HEK293 (cell line): ENCODE data around the gene STON2.

Experiments used
- CTCF ChIA-PET: fragments of 350-600 bp; formaldehyde crosslinking; extraction: SDS; loops from one replicate; lab custom pipeline; 2021; ENCODE audit warnings: antibody characterized with exemption; lab: Yijun Ruan, JAX
- POLR2A ChIA-PET: fragments of 300-600 bp; formaldehyde crosslinking; extraction: SDS; loops from one replicate; lab custom pipeline; 2020; ENCODE audit warnings: antibody characterized with exemption, inconsistent platforms; lab: Yijun Ruan, JAX
- H3K27ac ChIP-seq: fragments of 200-500 bp; sonication (Bioruptor generic); 2 replicates; pipeline ENCODE4 v1.5.1; 2014; ENCODE audit warnings: low read depth, low read length, control low read depth, inconsistent platforms; ENCODE audit errors: extremely low read depth
- H3K36me3 ChIP-seq, 2 experiments: fragments of 200-500 bp in 1 of 2; sonication (Bioruptor generic) in 1 of 2; 1 replicate in 1 of 2; 2 replicates in 1 of 2; pipeline ENCODE4 v1.5.1; 2014 to 2017; ENCODE audit warnings: inconsistent platforms in 2 of 2, low read length in 2 of 2; ENCODE audit not compliant: control insufficient read depth in 2 of 2, insufficient read depth in 1 of 2
- H3K4me1 ChIP-seq: fragments of 200-500 bp; sonication (Bioruptor generic); 2 replicates; pipeline ENCODE4 v1.5.1; 2014; ENCODE audit warnings: mild to moderate bottlenecking, low read length, inconsistent platforms; ENCODE audit not compliant: control insufficient read depth, insufficient read depth
- H3K4me3 ChIP-seq: 2 replicates; pipeline ENCODE4 v1.5.1; 2011; ENCODE audit warnings: low read depth, mild to moderate bottlenecking, control low read depth, low read length, moderate library complexity
- H3K9me3 ChIP-seq: fragments of 200-500 bp; sonication (Bioruptor generic); 2 replicates; pipeline ENCODE4 v1.5.1; 2014; ENCODE audit warnings: low read depth, low read length, inconsistent platforms; ENCODE audit not compliant: control insufficient read depth, insufficient read depth
- HIC1 ChIP-seq: fragments of 450-650 bp; formaldehyde crosslinking; IDR thresholded peaks from 2 replicates; pipeline ENCODE4 v1.5.1; 2016; ENCODE audit warnings: missing biosample characterization, missing genetic modification characterization
- HOXA7 ChIP-seq: sonication (generic); formaldehyde crosslinking; IDR thresholded peaks from 2 replicates; pipeline ENCODE4 v1.8.1; 2022; ENCODE audit warnings: missing genetic modification reagents, borderline replicate concordance
- MEIS1 ChIP-seq: sonication (generic); formaldehyde crosslinking; IDR thresholded peaks from 2 replicates; pipeline ENCODE4 v1.8.1; 2022; ENCODE audit warnings: missing genetic modification reagents, mild to moderate bottlenecking, borderline replicate concordance
- PRDM4 ChIP-seq: fragments of 450-650 bp; formaldehyde crosslinking; IDR thresholded peaks from 2 replicates; pipeline ENCODE4 v1.5.1; 2017; ENCODE audit warnings: missing biosample characterization, missing genetic modification characterization
- SCRT1 ChIP-seq: fragments of 450-650 bp; formaldehyde crosslinking; IDR thresholded peaks from 2 replicates; pipeline ENCODE4 v1.5.1; 2016; ENCODE audit warnings: missing biosample characterization, missing genetic modification characterization, borderline replicate concordance
- SETDB1 ChIP-seq: IDR thresholded peaks from one replicate; pipeline ENCODE4 v1.6.1; 2017; ENCODE audit warnings: mild to moderate bottlenecking, low read length, moderate library complexity, mixed read lengths; ENCODE audit not compliant: insufficient read length
- ZBTB44 ChIP-seq: fragments of 450-650 bp; IDR thresholded peaks from 2 replicates; pipeline ENCODE4 v1.5.1; 2018; ENCODE audit warnings: missing biosample characterization, mild to moderate bottlenecking, missing genetic modification characterization
- ZBTB7A ChIP-seq: fragments of 450-650 bp; formaldehyde crosslinking; IDR thresholded peaks from 2 replicates; pipeline ENCODE4 v1.5.1; 2016; ENCODE audit warnings: low read depth, missing biosample characterization, missing genetic modification characterization
- ZBTB8A ChIP-seq: fragments of 450-650 bp; formaldehyde crosslinking; IDR thresholded peaks from 2 replicates; pipeline ENCODE4 v1.5.1; 2016; ENCODE audit warnings: missing biosample characterization, missing genetic modification characterization
- ZNF112 ChIP-seq: fragments of 450-650 bp; formaldehyde crosslinking; IDR thresholded peaks from 2 replicates; pipeline ENCODE4 v1.5.0; 2017; ENCODE audit warnings: missing biosample characterization, missing genetic modification characterization
- ZNF140 ChIP-seq: fragments of 450-650 bp; formaldehyde crosslinking; IDR thresholded peaks from 2 replicates; pipeline ENCODE4 v1.5.1; 2016; ENCODE audit warnings: missing biosample characterization, missing genetic modification characterization
- ZNF18 ChIP-seq: fragments of 450-650 bp; formaldehyde crosslinking; IDR thresholded peaks from 2 replicates; pipeline ENCODE4 v1.5.1; 2016; ENCODE audit warnings: missing biosample characterization, missing genetic modification characterization
- ZNF391 ChIP-seq: fragments of 450-650 bp; formaldehyde crosslinking; IDR thresholded peaks from 2 replicates; pipeline ENCODE4 v1.5.1; 2016; ENCODE audit warnings: low read depth, missing biosample characterization, missing genetic modification characterization, borderline replicate concordance
- ZNF404 ChIP-seq: fragments of 450-650 bp; formaldehyde crosslinking; IDR thresholded peaks from 2 replicates; pipeline ENCODE4 v1.5.1; 2017; ENCODE audit warnings: missing biosample characterization, missing genetic modification characterization
- ZNF501 ChIP-seq: fragments of 450-650 bp; formaldehyde crosslinking; IDR thresholded peaks from 2 replicates; pipeline ENCODE4 v1.5.1; 2016; ENCODE audit warnings: missing biosample characterization, missing genetic modification characterization
- ZNF510 ChIP-seq: fragments of 450-650 bp; formaldehyde crosslinking; IDR thresholded peaks from 2 replicates; pipeline ENCODE4 v1.5.1; 2018; ENCODE audit warnings: mild to moderate bottlenecking, missing genetic modification characterization, missing biosample characterization; ENCODE audit not compliant: insufficient replicate concordance
- ZNF513 ChIP-seq: fragments of 450-650 bp; IDR thresholded peaks from 2 replicates; pipeline ENCODE4 v1.5.1; 2018; ENCODE audit warnings: missing biosample characterization, missing genetic modification characterization
- ZSCAN16 ChIP-seq: fragments of 450-650 bp; formaldehyde crosslinking; IDR thresholded peaks from 2 replicates; pipeline ENCODE4 v1.5.1; 2016; ENCODE audit warnings: missing biosample characterization, missing genetic modification characterization

STON2 gene

GRCh38 chr14:81312289-81312876 lies 87.7 kb downstream of the STON2 start (continued):
- no peak for TF ChIP-seq SETDB1
- no peak for TF ChIP-seq ZNF510 (tag by site-specific recombination)
- TF ChIP-seq SCRT1 (tag by site-specific recombination): no peak
- no peak for TF ChIP-seq ZNF513 (tag by site-specific recombination)

- H3K9me3 ChIP-seq: no peaks in the 10 kb centered on the region
- no peaks in the 10 kb centered on the region for H3K36me3 ChIP-seq
- no peak overlapping the region for H3K27ac ChIP-seq
- TF ChIP-seq ZNF391 (tag by site-specific recombination) (no peak), PRDM4 (tag by site-specific recombination) (no peak), HIC1 (tag by site-specific recombination) (no peak), MEIS1 (CRISPR knock-in tag) (no peak), ZBTB8A (tag by site-specific recombination) (no peak), ZNF404 (tag by site-specific recombination) (no peak), ZSCAN16 (tag by site-specific recombination) (no peak)
- ChIA-PET POLR2A (no interaction called here), CTCF (no interaction called here)
- no peak overlapping the region for H3K4me3 ChIP-seq
- H3K4me1 ChIP-seq: no peaks in the 10 kb centered on the region
Observed at GRCh38 chr14:81311778-81312177, 88.3 kb downstream of the STON2 start.

- TF ChIP-seq ZNF18 (tag by site-specific recombination) (no peak), ZNF140 (tag by site-specific recombination) (no peak), ZBTB7A (tag by site-specific recombination) (no peak), ZNF501 (no peak), ZNF112 (tag by site-specific recombination) (no peak), HOXA7 (no peak), ZBTB44 (no peak)
Observed at GRCh38 chr14:81311141-81311540, 89.0 kb downstream of the STON2 start.

More at GRCh38 chr14:81311141-81311540, 89.0 kb downstream of the STON2 start:
- CTCF ChIA-PET: no interaction called here
- no peaks in the 10 kb centered on the region for H3K36me3 ChIP-seq
- H3K9me3 ChIP-seq: no peaks in the 10 kb centered on the region
- no peak overlapping the region for H3K27ac ChIP-seq
- POLR2A ChIA-PET: no interaction called here
- H3K4me3 ChIP-seq: no peak overlapping the region
- H3K4me1 ChIP-seq: no peaks in the 10 kb centered on the region
